Measurements from ENCODE around the gene ADAMTS16. TPM values are rescaled to one million over a fixed set of nuclear protein-coding genes. Genes with fewer than 3 reads are reported as not detected.

ADAMTS16 gene
- total RNA-seq, 2 experiments from 2014 or later = not detected

DNA sequence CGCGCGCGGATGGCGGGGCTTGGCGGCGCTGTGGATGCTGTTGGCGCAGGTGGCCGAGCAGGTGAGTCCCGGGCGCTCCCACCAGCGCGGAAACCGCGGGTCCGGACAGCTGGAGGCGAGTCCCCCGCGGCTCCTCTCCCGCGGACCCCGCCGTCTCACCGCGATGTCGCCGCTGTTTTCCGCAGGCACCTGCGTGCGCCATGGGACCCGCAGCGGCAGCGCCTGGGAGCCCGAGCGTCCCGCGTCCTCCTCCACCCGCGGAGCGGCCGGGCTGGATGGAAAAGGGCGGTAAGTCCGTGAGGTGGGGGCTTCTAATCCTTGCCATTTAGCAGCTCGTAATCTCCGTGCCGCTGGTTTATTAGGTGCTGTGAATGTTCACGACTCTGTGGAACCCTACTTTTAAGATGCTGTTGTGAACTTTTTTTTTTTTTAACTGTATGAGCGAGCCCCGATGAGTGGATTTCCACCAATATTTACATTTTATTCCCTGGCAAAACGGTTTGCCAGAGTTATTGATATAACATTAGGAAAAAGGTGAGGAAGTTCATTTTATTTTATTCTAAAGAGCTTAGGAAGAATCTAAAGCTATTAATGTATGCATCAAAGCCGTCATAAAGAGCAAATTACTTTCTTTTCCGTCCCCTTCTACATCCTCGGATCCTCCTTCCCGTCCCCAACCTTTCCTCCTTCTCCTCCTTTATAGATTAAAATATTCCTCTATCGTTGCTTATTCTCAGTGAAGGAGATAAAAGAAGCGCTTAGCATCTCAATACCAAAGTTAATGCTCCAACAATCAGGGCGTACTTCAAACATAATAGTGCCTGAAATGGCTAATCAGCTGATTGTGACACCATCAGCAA lies 579 bp downstream of the ADAMTS16 start:
- POLR2A ChIA-PET = no interaction called here
- CTCF ChIA-PET = no interaction called here

DNA sequence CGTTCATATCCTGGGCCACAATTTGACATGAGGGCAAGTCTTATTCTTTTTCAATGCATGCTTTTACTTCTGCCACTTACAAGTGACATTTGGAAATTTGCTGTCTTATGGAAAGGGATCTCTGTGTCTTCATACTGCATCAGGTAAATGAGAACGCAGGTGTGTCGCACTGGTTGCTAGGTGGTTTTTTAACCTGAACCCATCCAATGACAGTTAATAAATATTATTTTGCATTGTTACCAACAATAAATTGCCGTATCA lies 1.1 kb downstream of the ADAMTS16 start:
- CTCF ChIA-PET = no interaction called here
- POLR2A ChIA-PET = no interaction called here

DNA sequence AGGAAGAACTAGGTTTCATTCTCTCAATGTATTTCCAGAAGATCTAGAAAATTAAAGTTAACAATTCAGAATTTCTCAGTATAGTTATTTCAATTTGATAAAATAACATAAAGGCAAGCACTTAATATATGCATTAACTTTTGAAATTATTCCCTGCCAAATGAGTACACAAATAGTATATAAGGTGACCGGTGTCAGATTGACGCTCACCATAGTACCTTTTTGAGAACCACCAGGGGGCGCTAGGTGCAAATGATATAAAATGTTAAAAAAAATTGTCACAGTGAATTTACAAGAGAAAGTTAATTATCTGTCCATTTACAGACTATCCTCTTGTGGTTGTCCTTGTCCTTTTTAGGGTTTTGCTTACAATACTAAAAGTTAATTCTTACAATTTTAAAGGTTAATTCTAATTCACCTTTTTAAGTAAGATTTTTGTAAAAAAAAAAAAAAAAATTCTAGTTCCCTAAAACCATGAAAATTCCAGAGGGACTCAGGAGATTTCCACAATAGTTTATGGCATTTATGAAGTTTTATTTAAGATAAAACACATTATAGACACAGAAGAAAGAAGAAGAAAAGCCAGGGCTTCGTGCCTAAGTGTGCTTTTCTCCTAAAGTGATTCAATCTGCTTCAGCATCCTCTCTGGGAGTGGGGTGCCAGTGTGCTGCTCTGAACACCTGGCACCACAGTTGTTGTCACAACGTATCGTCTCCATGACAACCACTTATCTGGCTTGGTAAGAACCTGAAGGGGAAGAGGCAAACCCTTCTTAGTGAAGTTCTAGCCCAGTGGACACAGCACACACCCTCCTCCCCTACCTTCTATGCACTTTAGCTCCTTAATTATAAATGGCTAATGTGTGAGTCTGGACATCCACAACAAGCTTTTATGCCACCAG lies 1.7 kb downstream of the ADAMTS16 start:
- POLR2A ChIA-PET = no interaction called here
- CTCF ChIA-PET = interaction anchor here (1.1 to 1.6 kb wide), 2 partner anchors 278 to 279 kb away, joined by 3 read pairs; no protein-coding TSS in a partner anchor

DNA sequence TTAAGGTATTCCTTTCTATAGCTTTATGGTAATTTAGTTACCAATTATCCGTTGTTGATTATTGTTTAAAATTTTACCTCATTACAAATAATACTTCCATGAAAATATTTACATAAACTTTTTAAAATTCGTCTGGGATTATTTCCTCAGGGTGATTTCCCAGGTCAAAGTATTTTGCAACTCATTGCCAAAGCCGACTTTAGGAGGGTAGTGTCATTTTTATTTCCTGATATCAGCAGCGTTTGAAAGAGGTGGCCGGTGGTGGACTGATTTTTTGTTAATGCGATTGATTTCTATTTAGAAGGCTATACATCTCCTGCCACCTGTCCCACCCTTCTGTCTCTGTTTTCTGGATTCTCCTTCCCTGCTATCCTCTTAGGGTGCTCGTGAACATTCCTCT lies 4.3 kb downstream of the ADAMTS16 start:
- ChIA-PET CTCF (no interaction called here), POLR2A (no interaction called here)

DNA sequence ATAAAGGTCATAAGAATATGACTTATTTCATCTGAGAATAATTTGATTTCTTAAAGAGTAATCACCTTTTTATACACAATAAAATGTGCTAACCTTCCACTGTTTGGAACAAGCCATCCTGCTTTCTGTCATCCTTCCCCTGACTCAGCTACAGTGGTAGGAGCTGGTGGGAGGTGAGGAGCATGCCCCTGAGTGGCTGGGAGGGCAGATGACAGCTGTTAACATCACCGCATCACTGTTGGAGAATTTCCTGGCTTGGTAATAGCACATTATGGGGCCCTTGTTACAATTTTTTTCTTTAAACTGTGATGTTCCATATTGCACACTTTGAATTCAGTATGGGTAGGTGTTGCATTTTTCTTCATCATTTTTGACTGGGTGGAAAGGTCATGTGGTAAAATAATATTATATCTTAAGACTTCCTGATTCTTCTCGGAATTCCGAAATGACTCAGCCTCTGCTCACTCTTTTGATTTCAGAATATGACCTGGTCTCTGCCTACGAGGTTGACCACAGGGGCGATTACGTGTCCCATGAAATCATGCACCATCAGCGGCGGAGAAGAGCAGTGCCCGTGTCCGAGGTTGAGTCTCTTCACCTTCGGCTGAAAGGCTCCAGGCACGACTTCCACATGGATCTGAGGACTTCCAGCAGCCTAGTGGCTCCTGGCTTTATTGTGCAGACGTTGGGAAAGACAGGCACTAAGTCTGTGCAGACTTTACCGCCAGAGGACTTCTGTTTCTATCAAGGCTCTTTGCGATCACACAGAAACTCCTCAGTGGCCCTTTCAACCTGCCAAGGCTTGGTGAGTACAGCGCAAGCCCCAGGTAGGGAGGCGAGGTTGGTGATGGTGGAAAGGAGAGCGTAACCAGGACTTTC lies 5.8 kb downstream of the ADAMTS16 start:
- ChIA-PET POLR2A (no interaction called here), CTCF (no interaction called here)

DNA sequence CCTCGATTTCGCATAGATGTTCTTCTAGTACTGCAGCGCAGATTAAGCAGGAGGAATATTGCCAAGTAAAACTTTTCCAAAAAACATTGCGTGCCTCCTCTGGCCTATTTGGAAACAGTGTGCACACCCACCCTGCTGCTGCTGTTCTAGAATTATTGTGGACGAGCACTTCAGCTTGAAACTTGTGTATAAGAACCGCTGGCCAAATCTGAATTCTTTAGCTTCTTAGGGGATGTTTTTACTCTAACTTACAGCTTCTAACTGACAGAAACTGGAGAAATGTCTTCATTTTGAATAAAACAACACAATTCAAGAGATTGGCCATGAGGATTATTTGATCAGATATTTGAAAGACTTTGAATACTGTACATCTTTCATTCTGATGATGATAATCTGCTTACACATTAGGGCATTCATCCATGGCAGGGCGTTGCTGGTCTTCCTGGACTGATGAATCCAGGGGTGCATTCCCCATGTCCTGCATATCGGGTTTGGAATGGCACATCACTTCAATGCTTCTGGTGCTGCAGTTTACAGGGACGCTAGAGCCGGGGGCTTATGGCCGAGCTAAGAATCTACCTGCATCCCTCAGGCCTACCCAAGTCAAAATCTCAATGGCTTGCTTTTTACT lies 6.5 kb downstream of the ADAMTS16 start:
- POLR2A ChIA-PET = no interaction called here
- CTCF ChIA-PET = no interaction called here

DNA sequence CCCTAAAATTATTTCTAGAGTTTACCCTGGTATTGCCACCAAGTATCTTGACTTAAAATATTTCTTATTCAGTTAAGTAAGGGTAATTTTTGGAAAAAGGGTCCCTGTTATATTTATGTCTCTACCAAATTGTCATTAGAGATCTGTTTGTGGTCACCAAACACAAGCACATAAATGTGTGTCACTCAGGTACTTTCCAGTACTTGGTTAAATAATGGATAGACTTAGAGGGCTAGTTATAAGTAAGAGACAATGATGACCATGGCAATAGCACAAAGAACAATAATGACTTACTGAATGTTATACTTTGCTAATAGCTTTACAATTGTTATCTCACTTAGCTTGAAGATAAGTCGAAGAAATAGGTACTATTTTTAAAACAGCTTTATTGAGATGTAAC lies 9.0 kb downstream of the ADAMTS16 start:
- ChIA-PET CTCF (no interaction called here), POLR2A (no interaction called here)

DNA sequence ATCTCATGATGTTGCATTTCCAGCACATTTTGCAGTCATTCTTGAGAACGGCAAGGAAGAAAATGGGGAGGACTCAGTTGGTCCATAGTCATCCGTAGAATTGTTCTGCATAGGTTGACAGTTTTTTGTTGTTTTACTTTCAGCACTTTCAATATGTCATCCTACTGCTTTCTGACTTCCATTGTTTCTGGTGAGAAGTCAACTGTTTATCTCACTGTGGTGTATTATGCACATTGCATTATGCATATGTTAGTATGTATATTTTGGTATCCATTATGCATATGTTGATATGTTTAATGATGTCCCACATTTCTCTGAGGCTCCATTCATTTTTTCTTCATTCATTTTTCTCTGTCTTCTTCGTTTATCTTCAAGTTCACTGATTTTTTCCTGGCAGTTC lies 10.5 kb downstream of the ADAMTS16 start:
- ChIA-PET CTCF (no interaction called here), POLR2A (no interaction called here)

DNA sequence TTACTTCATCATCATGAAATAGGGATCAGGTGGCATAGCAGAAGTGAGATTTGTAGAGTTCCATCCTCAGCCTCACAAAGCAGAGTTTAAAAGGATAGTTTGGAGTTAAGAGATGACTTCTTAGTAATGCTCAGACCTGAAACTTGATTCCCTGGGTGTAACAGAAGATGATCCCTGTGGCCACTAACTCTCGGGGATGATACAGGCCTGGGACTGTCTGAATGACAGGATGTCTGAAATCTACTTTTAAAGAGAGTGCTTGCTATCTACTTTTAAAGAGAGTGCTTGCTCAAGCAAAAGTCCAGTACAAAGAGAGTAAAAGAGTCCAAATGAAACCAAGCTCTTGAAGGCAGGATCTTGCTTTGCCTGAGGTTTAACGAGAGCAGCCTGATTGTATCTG lies 14.6 kb downstream of the ADAMTS16 start:
- CTCF ChIA-PET = no interaction called here
- POLR2A ChIA-PET = no interaction called here

DNA sequence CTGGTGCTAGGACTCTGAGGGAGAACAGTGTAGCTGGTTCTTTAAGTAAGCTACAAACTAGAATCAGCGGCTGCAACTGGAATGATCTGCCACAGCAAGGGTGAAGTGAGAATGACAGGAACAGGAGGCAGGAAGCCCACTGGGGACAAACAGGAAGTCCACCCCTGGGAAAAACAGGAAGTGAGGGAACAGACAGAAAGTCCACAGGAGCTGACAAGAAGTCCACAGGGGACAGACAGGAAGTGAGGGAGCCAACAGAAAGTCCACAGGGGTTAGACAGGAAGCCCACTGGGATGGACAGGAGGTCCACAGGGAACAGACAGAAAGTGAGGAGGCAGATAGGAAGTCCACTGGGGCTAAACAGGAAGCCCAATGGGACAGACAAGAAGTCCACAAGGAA lies 15.5 kb downstream of the ADAMTS16 start:
- POLR2A ChIA-PET = no interaction called here
- CTCF ChIA-PET = no interaction called here

DNA sequence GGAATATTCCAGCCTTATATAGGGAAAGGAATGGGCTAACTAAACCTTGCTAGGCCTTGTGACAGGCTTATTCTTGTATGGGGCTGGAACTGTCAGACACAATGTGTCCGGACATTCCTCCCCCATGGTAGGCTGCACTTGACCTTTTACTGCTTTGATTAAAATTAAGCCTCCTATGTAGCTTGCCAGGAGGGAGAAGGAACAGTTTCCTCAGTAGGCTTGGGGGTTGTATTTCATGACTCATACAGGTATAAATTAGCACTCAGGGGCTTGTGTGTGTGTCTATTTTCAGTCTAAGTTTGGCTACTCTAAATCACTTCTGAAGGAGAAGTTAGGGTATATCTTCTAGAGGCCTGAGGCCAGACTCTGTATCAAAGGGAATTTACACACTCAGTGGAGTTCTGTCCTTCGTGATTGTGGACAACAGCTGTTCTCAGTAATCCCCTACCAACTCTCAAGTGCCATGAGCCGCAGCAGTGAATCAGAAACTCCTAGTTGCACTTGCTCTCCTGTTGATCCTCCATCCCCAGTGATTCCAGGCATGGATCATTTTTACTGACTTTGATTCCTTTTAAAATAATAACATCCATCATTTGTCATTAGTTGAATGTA lies 16.4 kb downstream of the ADAMTS16 start:
- CTCF ChIA-PET = no interaction called here
- POLR2A ChIA-PET = no interaction called here

DNA sequence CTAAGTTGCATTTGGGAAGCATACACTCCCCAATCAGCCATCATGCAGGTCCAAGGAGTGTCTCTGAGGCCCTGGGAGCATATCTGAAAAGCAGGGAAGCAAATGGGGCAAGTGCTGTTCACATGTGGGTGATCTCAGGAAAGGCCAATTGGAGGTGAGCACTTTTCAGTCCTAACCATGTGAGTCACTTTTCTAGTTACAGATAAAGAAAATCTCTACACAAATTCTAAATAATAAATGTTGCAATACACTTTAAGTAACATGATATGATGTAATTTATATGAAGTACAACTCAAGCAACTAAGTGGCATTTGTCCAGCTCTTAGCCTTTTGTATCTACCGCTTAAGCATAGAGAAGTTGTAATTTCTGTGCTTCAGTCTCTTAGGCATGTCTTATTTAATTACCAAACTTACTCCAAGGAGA lies 18.4 kb downstream of the ADAMTS16 start:
- ChIA-PET CTCF (no interaction called here), POLR2A (no interaction called here)

DNA sequence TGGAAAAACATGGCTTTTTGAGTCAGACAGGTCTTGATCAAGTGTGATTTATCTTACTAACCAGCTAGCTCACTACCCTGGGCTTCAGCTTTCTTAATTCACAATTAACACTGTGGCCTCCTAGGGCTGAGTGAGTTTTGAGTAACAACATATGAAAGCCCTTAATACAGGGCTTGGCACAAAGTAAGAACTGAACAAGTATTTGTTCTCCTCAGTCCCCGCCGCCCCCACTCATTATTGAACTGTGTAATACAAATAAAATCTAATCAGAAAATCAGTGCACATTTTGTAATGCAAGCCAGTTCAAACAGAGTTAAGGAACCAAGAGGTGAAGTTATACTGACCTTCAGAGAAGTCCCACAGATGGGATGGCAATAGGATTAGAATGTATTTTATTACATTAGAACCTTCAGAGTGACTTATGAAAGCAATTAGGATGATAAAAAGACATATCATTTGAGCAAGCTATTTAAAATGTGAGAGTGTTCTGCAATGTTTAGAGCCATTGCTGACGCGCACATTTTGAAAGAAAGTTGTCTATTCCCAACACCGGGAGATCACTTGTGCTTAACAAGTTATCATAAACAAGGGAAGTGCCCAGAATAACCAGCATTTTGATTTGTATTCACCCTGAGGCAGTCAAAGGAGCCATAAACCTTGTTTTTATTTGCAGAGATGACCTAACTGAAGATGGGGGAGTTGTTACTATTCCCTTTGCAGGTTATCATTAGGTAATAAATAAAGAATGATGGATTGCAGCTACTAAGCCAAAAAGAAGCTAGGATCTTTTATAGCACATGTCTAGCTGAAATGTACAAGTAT lies 19.4 kb downstream of the ADAMTS16 start:
- CTCF ChIA-PET = no interaction called here
- POLR2A ChIA-PET = no interaction called here

DNA sequence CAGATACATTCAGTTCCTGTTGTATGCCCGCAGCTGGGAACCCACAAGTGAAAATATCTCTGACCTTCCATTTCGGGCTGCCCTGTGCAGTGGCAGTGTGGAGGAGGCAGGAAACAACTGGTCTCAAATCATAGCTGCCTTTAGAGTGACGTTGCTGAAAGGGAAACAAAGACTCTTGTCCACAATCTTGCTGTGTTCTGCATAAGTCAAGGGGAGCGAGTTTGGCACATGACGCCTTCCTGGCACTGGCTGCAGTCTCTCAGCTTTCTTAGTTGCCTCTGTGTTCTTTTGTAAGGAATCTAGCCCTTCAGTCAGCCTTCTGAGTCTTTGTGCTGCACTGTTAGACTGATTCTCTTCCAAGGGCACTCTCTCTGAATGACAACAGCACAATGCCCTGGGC lies 24.0 kb downstream of the ADAMTS16 start:
- CTCF ChIA-PET = no interaction called here
- POLR2A ChIA-PET = no interaction called here

DNA sequence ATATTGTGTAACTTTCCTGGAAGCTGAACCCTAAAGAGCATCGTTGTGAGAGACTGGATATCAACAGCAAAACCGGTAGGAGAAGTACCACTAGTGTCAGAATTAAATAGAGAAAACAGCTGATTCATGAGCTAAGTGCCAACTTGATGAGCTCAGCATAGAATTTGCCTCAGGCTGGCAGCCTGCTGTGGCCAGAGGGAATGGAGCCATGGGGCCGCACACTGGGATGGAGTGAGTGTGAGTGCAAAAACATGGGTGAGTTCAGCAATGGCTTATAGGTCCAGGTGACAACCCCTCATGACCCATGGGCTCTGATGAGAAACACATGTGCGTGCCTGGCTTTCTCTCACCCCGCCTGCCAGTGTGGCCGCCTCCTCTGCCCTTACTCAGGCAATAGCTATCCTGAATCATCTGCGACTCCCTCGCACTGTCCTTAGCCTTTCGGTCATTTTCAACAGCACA lies 25.4 kb downstream of the ADAMTS16 start:
- CTCF ChIA-PET = no interaction called here
- POLR2A ChIA-PET = no interaction called here

DNA sequence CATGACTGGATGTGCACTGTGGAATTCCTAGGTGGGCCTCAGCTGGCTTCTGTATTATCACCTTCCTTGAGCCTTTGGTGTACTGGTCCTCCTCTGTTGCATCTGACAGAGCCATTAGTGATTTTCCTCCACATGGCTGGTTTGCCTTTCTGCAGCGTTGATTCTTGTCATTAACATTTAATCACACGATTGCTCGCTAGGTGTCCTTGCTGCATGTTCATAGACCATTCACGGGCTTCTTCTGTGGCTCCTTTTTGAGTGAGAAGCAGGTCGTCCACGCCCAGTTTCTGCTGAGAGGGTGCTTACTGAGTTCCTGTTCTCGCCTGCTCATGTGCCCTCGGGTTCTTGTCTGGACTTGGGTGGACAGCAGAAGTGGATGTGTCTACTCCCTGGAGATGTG lies 29.3 kb downstream of the ADAMTS16 start:
- ChIA-PET CTCF (no interaction called here), POLR2A (no interaction called here)

DNA sequence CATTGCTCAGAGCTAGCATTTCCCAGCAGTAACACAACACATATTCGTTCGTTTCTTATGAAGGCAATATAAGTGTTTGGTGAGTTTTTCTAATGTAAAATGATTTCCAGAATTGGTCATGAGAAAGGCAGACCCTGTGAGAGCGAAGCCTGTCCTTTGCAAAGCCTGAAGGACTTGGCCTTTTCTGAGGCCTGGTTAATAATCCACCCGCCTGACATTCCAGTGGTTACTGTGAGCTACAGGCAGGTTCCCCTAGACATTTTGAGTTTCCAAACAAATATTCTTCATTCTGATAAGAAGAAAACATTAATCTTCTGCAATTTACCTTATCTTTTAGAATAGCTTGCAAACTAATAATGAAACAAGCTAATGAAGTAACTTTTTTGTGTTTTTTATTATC lies 38.0 kb downstream of the ADAMTS16 start:
- ChIA-PET CTCF (no interaction called here), POLR2A (no interaction called here)

DNA sequence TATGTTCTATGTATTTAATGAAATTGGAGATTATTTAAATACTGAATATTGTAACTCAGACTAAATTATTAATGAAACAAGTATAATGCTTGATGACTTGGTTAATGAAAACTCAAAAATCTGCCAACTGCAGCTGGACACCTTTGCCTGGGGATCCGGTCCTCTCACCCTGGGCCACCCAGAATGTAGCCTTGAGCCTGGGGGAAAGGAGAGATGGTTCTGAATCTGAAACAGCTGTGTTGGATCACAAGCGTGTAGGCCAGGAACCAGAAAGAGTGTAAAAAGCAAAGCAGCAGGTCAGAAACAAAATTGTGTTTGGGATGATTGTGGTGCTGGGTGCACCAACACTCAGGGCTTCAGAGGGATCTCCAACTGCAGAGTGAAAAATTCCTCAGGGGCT lies 38.5 kb downstream of the ADAMTS16 start:
- ChIA-PET POLR2A (no interaction called here), CTCF (no interaction called here)

DNA sequence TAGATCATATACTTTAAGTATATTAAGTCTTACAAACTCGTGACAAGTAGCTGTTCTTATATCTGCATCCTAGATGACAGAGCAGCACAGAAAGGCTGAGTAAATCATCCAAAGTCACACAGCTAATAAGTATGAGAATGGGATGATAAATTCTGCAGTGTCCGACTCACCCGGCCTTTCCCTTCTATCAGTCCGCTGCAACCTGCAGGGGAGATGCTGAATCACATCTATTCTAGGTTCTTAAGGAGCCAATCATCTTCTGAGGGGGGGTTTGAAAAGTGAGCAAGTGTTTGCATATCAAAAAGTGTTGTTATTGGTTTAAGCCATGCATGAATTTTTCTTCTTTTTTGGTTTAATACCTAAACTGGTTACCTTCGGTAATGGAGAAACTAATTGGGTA lies 38.9 kb downstream of the ADAMTS16 start:
- CTCF ChIA-PET = no interaction called here
- POLR2A ChIA-PET = no interaction called here

Data from activated CD8-positive, alpha-beta memory T cell treated with anti-CD3 and anti-CD28 coated beads for 36 hours (primary cell).